ENCODE data around the gene VAMP1.
"Not testable (repeated sequence)": the region's sequence is repeated elsewhere in the genome, so short reads cannot be mapped to it uniquely, and the experiment has no call there.

The VAMP1 gene

DNA sequence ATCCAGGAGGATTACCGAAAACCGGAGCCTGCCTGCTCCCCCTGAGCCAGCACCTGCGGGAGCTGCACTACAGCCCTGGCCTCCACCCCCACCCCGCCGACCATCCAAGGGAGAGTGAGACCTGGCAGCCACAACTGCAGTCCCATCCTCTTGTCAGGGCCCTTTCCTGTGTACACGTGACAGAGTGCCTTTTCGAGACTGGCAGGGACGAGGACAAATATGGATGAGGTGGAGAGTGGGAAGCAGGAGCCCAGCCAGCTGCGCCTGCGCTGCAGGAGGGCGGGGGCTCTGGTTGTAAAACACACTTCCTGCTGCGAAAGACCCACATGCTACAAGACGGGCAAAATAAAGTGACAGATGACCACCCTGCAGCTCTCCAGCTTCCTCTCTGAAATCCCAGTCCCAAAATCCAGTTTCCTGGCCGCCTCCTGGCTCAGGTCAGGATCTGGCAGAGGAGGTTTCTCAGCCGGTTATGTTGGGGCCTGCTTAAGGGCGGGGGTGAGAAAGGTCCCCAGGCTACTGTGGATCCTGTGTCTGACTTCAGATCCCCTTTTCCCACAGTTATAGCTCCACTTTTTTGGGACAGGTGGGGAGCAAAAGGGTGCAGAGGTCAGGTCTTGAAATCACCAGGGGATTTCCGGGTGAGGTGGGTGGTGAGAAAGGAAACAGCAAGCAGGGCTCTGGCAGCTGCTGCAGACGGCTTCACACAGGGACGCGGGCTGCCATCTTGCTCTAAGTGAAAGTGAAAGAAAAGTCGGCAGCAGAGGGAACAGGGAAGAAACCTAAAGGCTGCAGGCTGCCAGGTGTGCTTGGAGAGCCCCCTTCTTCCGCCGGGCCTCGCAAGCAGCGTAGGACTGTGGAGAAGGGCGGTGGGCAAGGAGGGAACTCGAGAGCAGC, 18.9 kb downstream of the VAMP1 start, which contains the start of gene TAPBPL:
Gene TAPBPL, plus strand, starts transcription at position 695 of the 897 bp plus-strand sequence. CDS start 207 bp downstream, outside the sequence.
- peak; percentile 81 for DNase-seq (ENCODE audit: low spot score)

DNA sequence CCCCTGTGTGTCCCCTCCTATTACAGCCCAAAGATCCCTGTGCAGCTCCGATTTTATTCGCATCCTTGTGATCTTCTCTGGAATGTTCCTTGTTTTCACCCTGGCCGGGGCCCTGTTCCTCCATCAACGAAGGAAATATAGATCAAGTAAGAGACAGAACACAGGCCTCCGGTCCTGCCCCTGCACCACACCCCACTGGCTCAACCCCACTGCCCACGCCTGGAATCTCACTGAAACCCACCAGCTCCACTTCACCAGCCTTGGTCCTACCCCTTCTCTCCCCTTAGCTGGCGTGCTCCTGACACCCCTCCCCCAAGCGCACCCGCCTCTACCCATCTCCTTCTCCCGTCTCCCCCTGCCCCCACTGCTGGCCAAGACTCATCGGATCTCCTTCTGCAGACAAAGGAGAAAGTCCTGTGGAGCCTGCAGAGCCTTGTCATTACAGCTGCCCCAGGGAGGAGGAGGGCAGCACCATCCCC, 19.6 kb downstream of the VAMP1 start:
- no peak for DNase-seq (ENCODE audit: low spot score)

DNA sequence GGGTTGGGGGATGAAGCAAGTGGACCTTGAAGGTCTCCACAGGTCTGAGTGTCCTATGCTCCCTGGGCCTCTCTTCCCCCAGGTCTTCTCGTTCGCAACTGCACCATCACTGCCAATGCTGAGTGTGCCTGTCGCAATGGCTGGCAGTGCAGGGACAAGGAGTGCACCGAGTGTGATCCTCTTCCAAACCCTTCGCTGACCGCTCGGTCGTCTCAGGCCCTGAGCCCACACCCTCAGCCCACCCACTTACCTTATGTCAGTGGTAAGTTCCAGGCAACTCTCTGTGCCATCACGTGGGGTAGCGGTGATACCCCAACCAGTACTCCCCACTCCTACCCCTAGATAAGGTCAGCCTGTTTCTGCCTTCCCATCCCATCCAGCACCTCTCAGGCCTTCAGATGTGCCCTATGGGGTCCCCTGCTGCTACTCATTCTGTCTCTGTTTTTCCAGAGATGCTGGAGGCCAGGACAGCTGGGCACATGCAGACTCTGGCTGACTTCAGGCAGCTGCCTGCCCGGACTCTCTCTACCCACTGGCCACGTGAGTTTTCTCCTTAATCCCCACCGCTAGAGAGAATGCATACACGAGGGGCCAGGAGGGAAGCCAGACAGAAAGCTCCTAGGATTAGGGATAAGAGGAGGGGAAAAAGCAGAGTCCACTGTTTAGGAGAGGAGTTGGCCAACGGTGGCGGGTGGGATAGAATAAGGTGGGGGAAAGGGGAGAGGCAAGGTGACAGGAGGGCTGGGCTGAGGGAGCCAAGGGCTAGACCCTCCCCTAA, 20.2 kb downstream of the VAMP1 start:
- no peak for DNase-seq (ENCODE audit: low spot score)

DNA sequence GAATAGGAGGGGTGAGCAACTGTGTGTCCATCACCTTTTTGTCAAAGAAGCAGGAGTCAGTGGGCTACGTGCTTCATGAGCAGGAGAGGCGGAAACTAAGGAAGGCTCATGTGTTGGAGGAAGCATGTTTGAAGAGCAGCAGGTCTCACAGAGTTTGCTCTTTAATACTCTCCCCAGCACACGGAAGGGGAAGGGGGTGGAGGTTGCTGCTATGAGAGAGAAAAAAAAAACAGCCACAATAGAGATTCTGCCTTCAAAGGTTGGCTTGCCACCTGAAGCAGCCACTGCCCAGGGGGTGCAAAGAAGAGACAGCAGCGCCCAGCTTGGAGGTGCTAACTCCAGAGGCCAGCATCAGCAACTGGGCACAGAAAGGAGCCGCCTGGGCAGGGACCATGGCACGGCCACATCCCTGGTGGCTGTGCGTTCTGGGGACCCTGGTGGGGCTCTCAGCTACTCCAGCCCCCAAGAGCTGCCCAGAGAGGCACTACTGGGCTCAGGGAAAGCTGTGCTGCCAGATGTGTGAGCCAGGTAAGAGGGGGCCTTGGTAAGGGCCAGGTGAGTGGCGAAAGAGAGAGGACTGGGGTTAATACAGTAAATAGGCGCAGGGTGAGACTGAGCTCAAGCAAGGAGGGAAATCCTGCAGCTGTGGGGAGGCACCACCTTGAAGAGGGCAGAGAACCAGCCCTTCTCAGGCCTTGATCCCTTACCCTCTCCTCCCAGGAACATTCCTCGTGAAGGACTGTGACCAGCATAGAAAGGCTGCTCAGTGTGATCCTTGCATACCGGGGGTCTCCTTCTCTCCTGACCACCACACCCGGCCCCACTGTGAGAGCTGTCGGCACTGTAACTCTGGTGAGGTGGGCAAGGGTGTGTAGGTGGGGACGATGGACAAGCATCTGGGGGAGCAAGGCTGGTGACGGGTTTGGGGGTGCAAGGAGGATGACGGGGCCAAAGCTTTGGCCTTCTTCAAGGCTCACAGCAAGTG, 25.5 kb downstream of the VAMP1 start, which contains the start of gene CD27:
Gene CD27, plus strand, starts transcription at position 252 of the 985 bp plus-strand sequence. Its CDS starts 141 bp downstream, at position 393.
- no peak for DNase-seq (ENCODE audit: low spot score)

DNA sequence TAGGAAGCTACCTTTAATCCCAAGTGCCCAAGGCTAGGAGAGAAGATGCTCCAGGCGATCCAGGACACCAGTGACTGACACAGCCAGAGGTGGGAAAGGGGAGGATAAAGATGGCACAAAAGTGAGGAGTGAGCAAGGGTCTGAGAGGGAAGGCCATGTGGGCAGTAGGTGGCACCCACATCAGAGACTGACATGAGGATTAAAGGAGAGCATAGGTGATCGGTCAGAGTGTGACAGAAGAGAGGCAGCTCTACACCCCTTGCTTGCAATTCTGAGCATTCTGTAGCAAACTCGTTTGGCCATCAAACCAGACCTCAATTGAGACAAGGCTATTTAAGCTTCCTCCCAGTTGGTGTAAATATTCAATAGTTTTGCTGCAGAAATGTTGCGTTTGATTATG, 26.4 kb downstream of the VAMP1 start:
- DNase-seq (ENCODE audit: low spot score) = no peak

DNA sequence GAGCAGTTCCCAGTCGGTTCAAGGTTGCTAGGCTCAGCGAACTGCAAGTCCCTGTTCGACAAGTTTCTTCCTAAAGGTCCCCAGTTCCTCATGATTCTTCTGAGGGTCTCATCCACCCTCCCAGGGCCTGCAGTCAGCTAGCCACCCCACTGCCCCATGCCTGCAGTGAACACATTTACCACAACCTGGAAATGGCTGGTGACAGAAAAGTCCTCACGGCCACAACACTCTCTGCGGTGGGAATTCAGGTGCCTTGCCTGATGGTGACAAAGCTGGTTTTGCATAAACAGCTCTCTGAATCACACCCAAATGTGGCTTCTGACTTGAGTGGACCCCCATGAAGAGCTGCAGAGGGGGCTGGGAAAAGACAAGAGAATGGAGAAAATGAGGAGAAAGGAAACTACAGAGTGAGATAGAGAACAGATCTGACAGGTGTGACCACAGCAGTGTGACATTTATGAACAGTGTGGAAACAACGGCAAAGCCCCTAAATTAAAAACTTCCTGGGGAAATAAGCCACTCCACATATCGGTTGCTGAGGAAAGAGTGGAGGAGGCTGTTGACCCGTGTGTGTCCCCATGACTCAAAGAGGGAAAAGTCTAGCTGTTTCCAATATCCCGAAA, 27.0 kb downstream of the VAMP1 start:
- DNase-seq (ENCODE audit: low spot score) = no peak

DNA sequence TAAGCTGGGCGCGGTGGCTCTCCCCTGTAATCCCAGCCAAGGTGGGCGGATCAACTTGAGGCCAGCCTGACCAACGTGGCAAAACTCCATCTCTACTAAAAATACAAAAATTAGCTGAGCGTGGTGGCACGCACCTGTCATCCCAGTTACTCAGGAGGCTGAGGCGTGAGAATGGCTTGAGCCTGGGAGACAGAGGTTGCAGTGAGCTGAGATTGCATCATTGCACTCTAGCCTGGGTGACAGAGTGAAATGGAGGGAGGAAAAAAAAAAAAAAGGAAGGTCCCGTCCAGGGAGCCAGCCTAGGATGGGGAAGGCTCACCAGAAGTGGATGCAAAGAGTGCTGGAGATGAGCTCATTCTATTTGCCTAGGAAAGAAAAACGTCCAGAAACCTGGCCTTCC, 27.6 kb downstream of the VAMP1 start:
- no peak for DNase-seq (ENCODE audit: low spot score)

DNA sequence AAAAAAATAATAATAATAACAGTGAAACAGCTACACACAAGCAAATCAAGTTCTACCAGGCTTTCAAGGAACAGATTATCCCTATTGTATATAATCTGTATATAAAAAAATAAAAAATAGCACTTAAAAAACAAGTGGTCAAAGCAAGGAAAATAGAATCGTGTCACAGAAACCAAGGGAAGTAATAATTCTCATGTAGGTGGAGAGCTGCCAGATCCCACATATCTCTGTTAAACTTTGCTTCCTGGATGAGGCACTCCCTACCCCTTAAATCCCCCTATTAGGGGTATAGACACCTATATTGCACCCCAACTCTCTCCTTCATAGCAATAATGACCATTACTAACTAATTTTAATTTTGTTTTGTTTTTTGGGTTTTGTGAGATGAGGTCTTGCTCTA, 30.1 kb downstream of the VAMP1 start:
- DNase-seq (ENCODE audit: low spot score) = no peak

DNA sequence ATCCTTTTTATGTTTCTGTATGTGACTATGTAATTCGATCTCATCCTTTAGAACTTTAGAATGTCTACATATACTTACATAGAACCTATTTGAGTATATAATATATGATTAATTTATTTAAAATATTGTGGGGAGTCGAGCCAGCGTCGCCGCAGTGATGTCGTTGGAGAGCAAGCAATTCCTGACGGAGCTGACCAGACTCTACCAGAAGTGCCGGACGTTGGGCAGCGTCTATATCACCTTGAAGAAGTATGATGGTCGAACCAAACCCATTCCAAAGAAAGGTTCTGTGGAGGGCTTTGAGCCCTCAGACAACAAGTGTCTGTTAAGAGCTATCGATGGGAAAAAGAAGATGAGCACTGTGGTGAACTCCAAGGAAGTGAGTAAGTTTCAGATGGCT, 32.1 kb downstream of the VAMP1 start:
- DNase-seq (ENCODE audit: low spot score) = no peak

DNA sequence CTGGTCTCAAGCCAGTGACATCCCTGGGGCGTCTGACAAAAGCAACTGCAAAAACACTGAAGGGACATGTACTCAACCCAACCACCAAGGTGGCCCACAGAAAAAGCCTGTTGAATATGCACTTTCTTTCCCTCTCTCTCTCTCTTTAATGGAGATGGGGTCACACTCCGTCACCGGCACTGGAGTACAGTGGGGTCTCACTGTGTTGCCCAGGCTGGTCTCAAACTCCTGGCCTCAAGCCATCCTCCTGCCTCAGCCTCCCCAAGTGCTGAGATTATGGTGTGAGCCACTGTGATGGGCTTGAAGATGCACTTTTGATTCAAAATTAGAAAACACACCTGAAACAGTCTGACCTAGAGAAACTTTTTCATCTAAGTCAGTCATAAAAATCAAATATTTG, 32.9 kb downstream of the VAMP1 start:
- DNase-seq (ENCODE audit: low spot score) = no peak

DNA sequence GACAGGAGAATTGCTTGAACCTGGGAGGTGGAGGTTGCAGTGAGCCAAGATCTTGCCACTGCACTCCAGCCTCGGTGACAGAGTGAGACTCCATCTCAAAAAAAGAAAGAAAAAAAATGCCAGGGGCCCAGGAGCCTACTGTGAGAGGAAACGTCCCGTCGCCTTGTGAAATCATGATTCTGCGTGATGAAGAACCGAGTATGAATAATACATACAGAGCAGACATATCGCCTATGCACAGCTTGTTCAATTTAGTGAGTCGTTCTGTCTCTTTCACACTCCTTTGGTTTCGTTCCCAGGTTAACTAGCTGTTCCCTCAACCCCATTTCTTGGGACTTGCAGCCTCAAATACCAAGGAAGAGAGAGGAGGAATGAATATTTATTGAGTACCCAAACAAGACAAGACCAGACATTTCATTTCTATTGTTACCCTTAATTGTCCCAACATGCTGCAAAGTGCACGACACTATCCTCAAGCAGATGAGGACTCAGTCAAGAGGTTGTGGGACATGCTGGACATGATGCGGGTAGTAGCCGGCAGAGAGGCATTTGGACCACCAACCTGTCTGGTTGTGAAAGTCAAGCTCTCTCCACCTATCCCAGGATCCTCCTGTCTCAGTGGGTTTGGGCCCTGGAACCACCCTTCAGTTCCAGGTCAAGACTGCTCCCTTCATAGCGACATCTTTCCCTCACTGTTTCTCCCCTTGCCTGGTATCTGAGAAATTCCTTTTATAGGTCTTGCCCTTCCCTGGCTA, 34.3 kb downstream of the VAMP1 start:
- DNase-seq (ENCODE audit: low spot score) = no peak

DNA sequence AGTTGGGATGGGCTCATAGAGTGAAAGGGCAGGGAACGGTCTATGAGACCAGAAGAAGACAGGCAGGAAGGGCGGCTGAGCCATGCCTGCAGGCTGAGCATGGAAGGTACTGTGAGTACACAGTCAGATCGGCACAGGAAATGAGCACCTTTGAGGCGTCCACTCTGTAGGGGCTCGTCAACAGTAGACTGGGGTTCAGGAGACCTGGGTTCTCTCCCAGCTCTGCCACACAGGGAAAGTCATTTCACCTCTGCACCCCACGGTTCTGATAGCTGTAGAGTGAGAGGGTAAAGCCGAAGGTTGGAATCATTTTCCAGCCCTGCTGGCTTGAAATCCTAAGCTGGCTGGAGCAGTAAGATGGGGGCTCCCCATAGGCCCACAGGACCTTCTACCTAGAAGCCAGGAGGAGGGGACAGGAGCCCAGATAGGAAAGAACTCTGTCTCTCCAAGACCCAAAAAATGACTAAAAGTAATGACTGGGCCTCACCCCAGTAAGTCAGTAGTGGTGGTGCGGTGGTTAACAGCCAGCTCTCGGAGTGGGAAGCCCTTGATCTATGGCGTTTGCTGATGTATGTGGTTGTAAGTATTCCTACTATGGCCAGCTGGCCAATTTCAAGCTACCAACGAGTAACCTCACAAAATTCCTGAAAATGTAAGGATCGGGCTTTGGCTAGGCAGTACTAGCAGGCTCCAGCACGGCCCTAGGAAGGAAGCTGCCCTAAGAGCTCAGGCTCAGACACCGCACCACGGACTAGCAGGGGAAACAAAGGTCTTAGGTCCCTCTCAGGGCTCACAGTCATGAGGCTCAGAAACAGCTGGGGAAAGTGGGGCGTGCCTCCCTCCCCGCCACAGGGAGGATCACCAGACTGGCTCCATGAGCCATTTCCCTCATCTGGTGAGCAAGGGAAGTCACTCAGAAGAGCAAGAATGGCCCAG, 36.0 kb downstream of the VAMP1 start:
- no peak for DNase-seq (ENCODE audit: low spot score)

DNA sequence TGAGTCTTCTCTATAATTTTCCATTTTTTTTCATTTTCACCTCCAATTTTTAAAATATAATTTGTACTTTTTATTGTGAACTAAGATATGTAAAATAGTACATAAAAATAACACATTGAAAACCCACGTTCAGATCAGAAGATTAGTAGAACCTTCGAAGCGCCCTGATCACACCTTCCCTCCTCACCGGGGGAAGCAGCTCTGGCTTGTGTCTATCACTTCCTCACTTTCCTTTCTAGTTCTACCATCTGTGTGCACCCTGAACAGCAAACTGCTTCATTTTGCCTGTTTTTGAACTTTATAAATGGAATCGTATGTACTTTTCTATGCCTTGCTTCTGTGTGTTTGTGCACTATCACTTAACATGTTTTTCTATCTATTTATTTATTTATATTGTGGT, 37.5 kb downstream of the VAMP1 start:
- peak; percentile 75 for DNase-seq (ENCODE audit: low spot score)

DNA sequence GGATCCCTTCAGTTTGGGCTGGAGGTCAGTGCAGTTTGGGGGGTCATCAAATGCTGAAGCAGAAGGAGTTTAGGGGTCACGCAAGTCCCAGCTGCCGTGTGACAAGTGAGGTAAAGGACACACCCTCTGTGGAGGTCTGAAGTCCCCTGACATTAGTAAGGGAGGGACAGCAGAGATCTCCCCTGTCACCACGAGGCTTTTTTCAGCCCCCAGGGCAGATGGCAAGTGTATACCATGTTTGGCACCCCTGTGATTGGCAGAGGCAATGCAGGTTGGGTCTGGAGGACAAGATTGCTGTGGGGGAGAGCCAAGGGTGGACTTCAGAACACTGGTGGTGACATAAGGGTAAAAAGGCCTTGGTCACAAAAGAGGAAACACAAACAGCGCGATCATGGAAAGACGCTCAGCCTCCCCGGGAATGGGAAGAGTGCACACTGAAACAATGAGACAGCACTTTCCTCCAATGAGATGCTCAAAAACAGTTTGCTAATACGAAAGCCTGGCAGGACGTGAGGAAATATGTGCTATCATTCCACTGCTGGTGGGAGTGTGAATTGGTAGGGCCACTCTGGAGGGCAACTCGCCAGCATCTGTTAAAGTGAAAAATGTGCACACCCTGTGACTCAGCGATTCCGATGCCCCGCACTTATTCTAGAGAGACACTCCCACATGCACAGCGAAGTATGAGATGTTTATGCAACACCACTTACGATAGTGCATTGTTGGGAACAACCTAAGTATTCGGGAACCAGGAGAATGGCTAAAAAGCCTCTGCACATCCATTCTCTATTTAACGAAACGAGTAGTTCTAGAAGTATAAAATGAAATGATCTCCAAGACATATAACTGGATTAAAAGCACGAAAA, 40.1 kb downstream of the VAMP1 start:
- DNase-seq (ENCODE audit: low spot score) = no peak

DNA sequence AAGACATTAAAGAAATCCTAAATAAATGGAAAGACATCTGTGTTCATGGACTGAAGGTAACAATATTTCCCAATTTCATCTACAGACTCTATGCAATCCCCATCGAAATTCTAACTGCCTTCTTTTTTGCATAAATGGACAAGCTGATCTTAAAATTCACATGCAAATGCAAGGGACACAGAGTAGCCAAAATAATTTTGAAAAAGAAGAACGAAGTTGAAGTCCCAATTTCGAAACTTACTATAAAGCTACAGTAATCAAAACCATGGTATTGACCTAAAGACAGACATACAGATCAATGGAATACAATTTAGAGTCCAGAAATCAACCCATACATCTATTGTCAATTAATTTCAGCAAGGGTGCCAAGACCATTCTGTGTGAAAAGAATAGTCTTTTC, 42.2 kb downstream of the VAMP1 start:
- no peak for DNase-seq (ENCODE audit: low spot score)

DNA sequence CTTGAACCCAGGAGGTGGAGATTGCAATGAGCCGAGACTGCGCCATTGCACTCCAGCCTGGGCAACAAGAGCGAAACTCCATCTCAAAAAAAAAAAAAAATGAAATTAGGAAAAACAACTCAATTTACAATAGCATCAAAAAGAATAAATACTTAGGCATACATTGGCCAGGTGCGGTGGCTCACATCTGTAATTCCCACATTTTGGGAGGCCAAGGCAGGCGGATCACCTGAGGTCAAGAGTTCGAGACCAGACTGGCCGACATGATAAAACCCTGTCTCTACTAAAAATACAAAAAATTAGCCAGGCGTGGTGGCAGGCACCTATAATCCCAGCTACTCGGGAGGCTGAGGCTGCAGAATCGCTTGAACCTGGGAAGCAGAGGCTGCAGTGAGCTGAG, 42.7 kb downstream of the VAMP1 start:
- DNase-seq (ENCODE audit: low spot score) = not testable (repeated sequence)

DNA sequence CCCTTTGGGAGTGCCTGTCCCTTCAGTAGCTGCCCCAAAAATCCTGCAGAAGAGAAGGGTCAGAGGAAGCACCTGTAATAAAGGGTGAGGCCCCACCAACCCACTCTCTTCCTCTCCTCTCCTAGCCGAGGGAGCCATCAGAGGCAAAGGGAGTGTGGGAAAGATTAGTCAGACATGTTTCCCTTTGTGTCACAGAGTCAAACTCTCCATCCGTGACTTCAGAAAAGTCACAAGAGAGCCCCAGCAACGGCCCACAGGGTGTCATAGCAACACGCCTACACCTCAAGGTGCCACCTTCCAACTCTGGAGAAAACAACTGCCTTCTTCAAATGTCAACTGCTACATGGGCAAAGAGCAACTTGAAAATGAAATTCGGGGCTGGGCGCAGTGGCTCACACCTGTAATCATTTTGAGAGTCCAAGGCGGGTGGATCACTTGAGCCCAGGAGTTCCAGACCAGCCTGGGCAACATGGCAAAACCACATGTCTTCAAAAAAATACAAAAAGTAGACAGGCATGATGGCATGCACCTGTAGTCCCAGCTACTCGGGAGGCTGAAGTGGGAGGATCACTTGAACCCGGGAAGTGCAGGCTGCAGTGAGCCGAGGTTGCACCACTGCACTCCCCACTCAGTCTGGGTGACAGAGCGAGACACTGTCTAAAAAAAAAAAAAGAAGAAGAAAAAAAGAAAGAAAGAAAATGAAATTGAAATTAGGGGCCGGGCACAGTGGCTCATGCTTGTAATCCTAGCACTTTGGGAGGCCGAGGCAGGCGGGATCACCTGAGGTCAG, 43.4 kb downstream of the VAMP1 start:
- DNase-seq (ENCODE audit: low spot score) = peak; percentile 71
